Globus pallidus (tissue), 1 donor: ENCODE data around the gene SMIM35.
A peak's percentile ranks its signal among the peaks of the same experiment; 100 is the strongest.
"Not testable (repeated sequence)": the region's sequence is repeated elsewhere in the genome, so short reads cannot be mapped to it uniquely, and the experiment has no call there.

ENCODE experiments used
- DNase-seq: peaks from one replicate; pipeline ENCODE4 v3.0.0-alpha.2; 2015; ENCODE audit warnings: low spot score

Gene SMIM35

DNA sequence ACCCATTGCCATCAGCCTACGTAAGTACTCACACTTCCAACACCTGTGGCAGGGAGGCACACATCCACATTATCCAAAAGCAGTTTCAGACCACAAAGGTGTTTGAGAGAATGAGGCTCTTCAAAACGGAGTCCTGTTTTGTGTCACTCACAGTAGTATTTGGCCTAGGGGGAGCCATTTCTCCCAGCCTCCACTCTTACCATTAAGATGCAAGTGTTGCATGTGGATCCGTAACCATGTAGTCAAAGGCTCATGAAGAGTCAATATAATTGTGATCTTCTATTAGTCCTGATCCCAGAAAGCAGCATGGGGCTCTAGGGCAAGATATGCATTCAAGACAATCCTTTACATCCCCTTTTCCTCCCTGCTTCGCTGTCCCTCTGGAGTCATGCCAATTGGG is 59.1 kb downstream of the SMIM35 start:
- no peak for DNase-seq

DNA sequence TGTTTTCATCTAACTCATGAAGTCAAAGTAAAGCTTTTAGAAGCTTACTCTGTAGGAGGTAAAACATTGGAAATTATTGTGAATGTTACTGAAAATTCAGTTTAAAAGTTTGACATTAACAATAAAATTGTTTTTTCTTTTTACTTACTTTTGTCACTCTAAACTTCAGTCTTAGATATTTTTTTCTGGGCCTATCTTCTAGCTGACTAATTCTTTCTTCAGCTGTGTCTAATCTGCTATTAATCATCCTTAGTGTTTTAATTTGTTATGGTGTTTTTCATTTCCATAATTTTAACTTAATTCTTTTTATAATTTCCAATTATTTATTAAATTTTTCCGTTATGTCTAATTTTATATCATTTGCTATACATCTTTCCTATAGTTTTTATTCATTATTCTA is 65.6 kb downstream of the SMIM35 start:
- no peak for DNase-seq

DNA sequence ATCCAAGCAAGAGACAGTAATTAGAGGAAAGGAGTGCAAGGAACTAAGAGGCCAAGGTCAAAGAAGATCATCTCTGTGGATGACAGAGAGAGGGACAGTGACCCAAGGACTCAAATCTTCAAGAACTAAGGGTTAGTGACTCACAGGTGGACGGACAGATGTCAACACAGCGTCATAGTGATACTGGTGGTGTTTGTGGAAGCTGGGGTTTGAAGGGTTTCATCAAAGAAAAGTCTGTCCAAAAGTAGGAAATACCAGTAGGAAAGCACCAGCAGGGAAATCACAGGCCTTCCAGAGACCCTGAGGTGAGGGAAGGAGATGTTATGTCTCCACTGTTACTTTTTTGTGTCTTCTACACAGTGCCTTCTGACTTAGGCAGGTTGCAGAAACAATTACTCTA is 68.4 kb downstream of the SMIM35 start:
- DNase-seq = no peak

DNA sequence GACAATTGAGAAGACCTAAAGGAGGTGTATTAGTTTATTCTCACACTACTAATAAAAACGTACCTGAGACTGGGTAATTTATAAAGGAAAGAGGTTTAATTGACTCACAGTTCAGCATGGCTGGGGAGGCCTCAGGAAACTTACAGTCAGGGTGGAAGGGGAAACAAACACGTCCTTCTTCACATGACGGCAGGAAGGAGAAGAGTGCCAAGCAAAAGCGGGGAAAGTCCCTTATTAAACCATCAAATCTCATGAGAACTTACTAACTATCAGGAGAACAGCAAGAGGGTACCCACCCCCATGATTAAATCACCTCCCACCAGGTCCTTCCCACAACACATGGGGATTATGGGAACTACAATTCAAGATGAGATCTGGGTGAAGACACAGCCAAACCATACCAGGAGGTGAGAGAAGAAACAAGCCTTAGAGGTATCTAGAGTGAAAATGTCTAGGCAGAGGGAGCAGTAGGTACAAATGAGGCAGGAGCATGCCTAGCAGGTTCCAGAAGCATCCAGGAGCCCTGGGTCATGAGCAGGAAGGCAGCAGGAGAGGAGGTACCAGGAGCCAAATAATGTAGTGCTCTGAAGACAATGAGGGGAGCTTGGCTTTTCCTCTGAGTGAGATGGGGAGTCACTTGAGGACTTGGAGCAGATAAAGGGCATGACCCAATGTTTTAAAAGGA is 69.0 kb downstream of the SMIM35 start:
- no peak for DNase-seq

DNA sequence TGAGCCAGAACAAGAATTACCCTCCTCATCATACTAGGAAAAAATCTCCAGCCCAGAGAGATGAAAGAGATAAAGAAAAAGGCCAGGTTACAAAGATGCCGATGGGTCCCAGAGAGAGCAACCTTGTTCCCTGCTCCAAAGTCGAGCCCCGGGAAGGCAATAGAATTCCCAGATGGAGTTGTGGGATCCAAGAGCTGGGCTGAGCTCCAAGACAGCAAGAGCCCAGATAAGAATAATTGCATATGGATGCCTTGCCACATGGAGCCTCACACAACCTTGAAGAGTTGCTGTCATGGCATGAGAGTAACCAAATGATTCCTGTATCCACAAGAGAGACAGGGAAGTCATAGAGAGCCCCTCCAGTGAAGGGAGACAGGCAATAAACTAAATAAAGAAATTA is 69.7 kb downstream of the SMIM35 start:
- DNase-seq = no peak

DNA sequence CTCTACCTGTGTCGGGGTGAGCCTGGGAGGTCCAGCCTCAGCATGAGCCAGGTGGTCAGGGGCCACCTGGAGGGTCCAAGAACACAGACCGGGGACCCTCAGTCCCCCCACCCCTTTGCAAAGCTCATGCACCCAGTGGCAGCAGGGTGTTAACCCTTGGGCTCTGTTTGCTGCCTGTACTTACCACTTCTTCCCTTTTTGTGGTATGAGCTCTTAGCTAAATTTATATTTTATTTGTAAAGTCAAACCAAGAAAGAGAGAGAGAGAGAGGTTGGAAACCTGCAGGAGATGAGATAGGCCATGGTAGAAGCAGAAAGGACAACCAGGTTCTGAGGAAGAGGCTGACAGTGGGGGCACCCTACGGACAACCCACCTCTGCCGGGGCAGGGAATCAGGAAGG is 70.7 kb downstream of the SMIM35 start:
- DNase-seq = no peak

DNA sequence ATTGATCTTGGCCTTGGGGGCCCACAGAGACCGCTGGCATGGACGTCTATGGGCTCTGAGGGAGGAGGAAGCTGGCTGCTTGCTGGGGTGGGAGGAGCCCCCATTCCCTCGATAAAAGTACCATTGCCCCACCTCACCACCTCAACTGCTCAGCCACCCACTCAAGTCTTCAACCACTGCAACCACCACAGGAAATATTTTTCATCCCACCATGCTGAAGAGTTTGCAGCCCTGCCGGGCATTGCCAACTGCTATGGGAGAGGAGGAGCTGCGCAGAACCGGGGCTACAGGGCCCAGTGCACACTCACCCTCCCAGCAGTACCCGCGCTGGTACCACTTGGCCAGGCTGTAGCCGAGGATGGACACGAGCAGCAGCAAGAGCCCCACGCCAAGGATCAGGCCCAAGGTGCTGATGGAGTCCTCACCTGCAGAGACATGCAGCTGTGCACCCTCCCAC is 71.3 kb downstream of the SMIM35 start:
- DNase-seq = no peak

DNA sequence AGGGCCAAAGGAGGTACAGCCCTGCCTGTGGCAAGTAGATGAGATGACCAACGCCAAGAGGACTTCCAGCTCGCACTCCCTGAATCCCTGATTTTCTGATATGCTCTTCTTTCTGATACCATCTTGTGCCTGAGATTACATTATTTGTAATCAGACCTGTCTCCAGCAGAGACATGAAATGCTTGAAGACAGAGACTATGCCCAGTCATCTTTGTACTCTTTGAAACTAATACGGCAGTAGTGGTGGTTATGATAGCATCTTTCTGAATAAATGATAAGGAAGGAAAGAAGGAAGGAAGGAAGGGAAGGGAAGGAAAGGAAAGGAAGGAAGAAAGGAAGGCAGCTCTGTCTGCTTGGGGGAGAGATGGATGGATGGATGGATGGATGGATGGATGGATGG is 72.7 kb downstream of the SMIM35 start:
- DNase-seq = no peak

DNA sequence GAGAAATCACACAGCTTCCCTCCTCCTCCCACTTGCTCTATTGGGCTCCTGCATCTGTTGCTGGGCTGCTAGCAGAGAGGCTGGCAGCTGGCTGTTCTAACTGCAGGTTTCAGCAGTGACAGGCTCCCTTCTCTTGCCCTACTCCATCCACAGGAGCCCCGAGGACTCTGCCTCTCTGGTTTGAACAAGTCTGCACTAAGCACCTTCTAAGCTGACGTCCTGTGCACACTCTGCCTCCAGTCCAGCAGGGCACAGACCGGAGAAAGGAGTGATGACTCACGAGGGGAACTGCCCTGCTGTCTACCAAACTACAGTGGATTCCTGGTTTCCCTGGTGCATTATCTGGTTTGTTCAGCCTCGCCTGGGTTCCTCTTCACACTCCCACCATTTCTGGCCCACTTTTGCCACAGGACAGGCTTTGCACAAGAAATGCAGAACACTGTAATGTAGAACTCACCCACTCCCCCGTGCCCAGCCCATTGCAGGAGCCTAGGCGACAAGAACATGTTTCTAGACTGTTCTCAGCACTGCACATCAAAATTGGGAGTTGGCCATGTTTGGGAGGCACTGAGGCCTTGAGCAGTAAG is 74.6 kb downstream of the SMIM35 start:
- no peak for DNase-seq

DNA sequence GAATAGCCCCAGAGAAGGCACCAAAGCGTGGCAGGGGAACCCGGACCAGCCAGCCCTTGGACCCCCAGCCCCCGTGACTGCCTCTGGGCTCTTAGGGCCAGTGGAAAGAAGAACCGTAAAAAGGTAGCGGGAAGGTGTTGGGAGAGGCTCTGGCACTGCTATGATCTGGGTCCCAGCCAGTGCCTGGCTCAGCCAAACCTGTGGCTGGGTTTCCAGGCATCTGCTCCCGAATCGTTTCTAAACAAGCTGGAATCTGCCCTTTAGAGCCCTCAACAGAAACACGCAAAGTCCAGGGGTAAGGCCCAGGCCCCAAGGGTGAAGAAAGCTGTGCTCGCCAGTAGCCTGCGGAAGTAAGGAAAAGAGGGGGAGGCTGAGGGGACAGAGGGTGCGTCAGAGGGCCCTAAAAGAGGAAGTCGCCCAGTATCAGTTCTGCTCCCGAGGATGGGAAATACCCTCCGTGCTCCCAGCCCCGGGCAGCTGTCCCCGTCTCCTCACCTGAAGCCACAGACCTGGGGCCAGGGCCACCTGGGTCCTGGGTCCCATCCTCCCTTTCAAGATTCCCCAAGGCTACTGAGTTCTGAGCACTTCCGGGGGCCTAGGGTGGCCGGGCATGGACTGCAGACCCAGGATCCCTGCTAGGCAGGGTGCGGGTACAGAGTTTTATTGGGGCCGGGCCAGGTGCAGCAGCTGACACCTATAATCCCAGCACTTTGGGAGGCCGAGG is 75.9 kb downstream of the SMIM35 start:
- peak; percentile 67 for DNase-seq

DNA sequence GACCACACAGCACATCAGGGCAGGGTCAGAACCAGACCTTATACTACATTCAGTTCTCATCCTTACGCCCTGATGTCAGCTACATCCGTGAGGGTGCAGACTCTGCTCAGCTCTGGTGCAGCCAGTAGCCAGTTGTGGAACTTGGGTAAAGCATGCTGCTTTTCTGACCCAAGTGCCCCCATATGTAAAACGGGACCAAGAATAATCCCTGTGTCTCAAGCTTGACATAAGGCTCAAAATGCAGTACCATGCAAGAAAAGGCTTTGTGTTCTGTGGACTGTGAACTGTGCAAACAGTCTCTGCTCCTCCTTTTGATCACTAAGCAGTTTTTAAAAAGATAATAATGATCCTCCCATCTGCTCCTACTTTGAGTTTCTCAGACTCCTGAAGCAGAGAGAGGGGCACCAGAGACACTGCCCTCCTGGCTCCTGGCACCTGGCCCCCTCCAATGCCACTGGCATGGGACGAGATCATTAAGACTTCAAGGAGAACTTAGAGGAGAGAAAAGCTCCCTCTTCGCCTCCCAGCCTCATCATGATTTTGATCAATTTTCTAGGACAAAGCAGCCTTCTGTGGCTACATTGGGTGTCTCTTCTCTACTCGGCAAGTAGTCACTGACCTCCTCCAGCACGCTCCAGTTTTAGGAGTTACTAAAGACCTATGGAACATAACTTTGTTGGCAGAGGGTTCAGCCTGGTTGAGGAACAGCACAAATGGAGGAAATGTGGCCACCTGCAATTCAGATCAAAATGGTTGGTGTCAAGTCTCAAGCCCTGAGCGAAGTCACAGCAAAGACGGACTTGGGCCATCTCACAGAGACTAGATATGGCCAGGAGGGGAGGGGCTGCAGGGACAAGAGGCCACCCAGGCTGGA is 76.7 kb downstream of the SMIM35 start:
- no peak for DNase-seq

DNA sequence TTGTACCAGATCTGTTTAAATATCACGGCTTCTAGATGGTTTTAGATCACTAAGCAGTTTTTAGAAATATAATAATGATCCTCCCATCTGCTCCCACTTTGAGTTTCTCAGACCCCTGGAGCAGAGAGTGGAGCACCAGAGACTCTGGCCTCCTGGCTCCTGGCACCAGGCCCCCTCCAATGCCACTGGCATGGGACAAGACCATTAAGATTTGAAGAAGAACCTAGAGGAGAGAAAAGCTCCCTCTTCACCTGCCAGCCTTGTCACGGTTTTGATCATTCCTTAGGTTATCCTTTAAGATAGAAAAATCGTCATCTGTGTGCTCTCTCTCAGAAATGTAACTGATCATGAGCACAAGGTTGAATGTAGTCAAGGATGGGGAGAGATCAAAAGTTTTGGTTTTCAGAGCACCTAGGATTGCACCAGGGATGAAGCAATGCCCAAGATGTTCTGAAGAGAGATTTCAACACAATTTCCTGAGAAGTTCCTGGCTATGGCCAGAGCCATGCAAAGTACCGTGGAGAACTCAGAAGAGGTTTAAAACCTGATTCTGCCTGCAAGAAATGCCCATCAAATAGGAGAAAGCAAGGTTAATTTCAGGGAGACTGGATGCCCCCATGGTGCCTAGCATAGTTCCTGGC is 78.4 kb downstream of the SMIM35 start:
- DNase-seq = no peak

DNA sequence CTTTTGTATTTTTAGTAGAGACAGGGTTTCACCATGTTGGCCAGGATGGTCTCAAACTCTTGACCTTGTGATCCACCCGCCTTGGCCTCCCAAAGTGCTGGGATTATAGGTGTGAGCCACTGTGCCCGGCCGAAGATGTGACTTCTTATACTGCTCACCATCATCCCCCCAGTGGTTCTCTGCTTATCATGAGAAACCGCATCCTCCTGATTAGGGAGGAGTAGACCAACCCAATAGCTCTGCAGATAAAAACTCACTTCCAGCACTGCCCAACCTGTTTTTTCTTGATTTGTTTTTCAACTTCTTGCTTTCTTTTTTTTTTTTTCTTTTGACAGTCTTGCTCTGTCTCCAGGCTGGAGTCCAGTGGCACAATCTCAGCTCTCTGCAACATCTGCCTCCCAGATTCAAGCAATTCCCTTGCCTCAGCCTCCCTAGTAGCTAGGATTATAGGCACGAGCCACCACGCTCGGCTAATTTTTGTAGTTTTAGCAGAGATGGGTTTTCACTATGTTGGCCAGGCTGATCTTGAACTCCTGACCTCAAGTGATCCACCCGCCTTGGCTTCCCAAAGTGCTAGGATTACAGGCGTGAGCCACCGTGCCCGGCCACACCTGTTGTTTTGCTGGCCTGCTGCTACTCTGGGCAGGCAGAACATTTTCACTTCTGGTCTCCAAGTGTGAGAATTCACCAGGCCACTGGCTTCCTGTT is 79.0 kb downstream of the SMIM35 start:
- DNase-seq = not testable (repeated sequence)

DNA sequence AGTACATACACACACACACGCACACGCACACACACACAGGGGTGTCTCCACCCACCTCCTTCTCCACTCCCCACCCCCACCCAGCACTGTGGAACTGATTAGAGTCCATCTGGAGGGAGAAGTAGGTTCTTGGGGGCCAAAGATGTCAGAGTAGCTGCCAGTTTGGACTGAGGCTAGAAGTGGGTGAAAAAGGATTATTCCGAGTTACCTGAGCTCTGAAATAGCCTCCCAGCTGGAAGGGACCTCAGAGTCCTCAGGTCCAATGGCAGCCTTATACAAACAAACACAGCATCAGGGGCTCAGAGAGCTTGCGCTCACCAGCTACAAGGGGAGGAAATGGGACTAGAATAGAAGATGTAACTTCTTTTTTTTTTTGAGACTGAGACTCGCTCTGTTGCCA is 79.7 kb downstream of the SMIM35 start:
- DNase-seq = no peak

DNA sequence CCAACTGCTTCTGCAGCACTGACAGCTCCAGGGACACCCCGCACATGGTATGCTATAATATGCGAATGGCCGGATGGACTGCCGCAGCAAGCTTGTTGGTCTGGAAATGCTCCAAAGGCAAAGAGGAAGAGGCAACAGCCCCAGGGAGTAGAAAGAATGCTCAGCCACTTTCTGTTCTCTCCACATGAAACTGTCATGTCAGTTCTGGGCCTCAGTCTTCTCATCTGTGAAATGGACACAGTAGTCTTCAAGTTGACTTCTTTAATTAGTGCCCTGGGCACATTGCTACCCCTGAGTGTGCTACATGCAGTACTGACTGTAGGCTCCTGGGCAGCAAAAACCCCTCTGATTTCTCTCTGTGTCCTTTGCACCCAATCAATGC is 80.6 kb downstream of the SMIM35 start:
- DNase-seq = no peak

DNA sequence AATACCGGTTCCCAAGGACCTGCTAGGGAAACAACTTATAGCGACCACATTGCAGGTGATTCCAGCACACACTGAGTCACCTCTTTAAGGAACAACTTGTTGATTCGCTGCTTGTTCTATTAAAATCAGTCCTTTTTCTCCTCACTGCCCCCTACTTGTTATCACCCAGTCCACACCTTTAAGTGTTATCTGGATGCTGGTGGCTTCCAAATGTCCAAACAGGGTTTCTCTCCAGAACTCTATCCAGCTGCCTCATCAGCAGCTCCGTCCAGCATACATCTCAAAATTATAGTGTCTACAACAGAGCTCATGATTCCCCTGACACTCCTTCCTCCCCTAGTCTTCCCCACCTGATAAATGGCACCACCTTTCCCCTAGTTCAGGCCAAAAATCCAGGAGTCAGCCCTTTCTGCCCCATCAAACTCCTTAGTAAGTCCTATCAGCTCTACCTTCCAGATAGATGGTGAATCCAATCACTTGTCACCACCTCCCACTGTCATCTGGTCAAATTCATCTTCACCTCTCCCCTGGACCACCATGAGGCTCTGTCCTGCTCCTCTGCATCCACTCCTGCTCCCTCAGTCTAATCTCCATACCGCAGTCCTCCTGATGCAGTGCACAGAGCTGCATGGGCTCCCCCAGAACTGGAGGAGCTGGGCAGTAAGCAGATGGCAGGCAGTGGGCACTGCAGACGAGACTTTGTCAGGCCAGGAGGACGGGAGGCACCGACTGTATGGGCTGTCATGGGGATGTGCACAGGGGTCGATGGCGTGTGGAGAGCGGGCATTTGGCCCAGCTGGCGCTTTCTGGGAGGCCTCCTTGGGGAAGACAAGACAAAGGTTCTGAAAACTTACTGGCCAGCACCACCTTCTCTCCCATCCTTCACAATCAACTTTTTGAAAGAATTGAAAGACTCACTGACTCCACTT is 81.3 kb downstream of the SMIM35 start:
- no peak for DNase-seq

DNA sequence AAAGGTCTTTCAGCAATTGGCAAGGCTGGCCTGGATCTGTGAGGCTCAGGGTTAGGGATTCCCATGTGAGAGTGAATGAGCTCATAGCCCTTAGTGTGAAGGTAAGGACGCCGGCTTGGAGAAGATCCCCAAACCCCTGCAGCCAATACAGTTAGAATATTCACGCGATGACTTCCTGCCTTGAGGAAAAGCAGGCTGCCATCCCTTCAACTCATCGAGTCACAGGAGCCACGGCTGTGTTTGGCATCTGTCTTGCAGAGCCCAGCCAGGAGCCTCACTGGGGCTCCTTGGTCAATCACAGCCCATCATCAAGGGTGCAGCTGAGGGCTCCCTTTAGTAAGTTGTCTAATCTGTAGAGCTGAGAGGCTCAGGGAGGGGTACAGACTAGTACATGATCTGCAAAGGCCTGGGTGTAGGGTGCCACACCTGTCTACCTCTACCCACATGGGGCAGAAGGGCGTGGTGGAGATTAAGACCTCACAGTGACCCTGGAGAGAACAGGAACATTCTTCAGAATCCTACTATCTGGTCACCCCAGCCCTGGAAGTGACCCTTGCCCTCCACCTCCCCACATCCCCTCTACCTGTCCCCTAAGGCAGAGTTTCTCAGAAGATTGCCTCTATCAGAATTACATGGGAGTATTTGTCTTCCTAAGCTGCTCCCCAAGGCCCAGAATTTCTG is 82.1 kb downstream of the SMIM35 start:
- no peak for DNase-seq

DNA sequence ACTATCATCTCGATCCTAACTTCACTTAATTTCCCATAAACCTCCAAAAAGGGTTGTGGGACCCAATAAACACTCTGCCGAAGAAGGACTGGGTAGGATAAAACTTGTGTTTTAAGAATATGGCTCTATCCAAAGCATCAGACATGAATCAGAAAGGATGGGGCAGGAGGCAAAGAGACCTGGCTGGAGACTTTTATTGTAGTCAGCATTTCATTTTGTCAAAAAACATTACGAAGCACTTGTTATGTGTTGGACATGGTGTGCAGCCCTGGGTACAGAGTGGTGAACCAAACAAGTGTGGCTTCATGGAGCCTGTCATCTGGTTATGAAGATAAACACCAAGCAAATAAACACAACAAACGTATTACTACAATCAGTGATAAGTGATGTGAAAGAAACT is 83.3 kb downstream of the SMIM35 start:
- DNase-seq = no peak

DNA sequence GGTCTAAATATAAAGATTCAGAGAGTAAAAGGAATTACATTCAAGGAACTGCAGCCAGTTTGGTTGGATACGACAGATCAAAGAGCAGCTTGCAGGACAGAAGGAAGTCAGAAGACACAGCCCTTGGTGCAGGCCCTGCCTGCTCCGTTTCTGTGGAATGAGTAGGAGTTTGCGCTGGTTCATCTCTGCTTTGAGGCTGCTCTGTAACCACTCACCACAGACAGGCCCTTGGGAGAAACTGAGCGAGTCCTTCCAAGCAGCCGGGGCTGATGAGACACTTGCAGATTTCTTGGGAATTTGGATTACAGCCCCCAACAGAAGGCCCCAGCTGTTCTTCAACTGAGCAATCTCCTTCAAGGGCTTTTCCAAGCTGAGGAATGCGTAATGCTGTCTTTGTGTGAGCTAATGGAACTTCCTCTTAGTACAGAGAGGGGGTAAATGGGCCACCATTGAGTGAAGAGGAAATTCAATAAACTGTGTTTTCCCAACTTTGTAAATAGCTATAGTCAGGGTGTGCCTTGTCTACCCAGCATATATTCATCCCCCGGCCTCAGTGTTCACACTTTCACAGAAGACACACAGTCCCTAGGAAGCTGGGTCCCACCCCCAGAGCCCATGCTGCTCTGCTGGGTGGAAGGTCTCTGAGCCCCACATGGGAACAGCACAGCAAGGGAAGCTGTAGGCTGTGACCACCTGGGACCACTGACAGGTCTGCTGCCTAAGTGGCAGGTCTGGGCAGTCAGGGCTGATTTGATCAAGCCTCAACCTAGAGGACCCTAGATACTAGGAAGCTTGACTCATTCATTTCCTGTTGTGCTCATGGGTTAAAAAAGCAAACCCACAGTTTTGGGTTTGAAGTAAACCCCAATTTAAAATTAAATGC is 84.0 kb downstream of the SMIM35 start:
- DNase-seq = no peak
